DND-41 (cell line): Measurements from ENCODE around the gene MSI2.
A peak's percentile ranks its signal among the peaks of the same experiment; 100 is the strongest.

Source experiments
- ATAC-seq: fragments of 200-7000 bp; cut with Tn5 transposase; 3 replicates; pipeline ENCODE4 v1.9.1; 2021; ENCODE audit warnings: low read depth; ENCODE audit not compliant: insufficient read depth
- DNase-seq: peaks from one replicate; pipeline ENCODE4 v3.0.0-alpha.2; 2020
- H2AFZ ChIP-seq: 2 replicates; pipeline ENCODE4 v1.6.0; 2012; ENCODE audit warnings: low read depth, low read length
- H3K27ac ChIP-seq: 2 replicates; pipeline ENCODE4 v1.5.1; 2012; ENCODE audit warnings: low read length, inconsistent platforms
- H3K27me3 ChIP-seq: fragments of 200-600 bp; sonication (generic); 2 replicates; pipeline ENCODE4 v1.6.0; 2012; ENCODE audit warnings: low read length, mild to moderate bottlenecking, inconsistent platforms; ENCODE audit not compliant: insufficient read depth, poor library complexity
- H3K36me3 ChIP-seq: 2 replicates; pipeline ENCODE4 v1.5.1; 2012; ENCODE audit warnings: low read length, inconsistent platforms; ENCODE audit not compliant: insufficient read depth
- H3K4me1 ChIP-seq: 2 replicates; pipeline ENCODE4 v1.5.1; 2012; ENCODE audit warnings: mild to moderate bottlenecking, low read length; ENCODE audit not compliant: insufficient read depth
- H3K4me2 ChIP-seq: 2 replicates; pipeline ENCODE4 v1.6.0; 2012; ENCODE audit warnings: mild to moderate bottlenecking, moderate library complexity, low read length, inconsistent platforms; ENCODE audit not compliant: insufficient read depth
- H3K4me3 ChIP-seq, 2 experiments: fragments of 200-600 bp in 1 of 2; shearing (Covaris generic) in 1 of 2; 2 replicates each; pipeline ENCODE4 v1.5.1; 2012 to 2016; ENCODE audit warnings: inconsistent platforms in 2 of 2, low read length in 2 of 2, mild to moderate bottlenecking in 2 of 2, low read depth in 1 of 2, moderate library complexity in 1 of 2
- H3K79me2 ChIP-seq: 2 replicates; pipeline ENCODE4 v1.6.0; 2012; ENCODE audit warnings: low read length, inconsistent platforms; ENCODE audit not compliant: insufficient read depth
- H3K9ac ChIP-seq: 2 replicates; pipeline ENCODE4 v1.6.0; 2012; ENCODE audit warnings: low read depth, mild to moderate bottlenecking, inconsistent platforms, low read length, moderate library complexity
- H3K9me3 ChIP-seq: 2 replicates; pipeline ENCODE4 v1.5.1; 2012; ENCODE audit warnings: low read length, moderate library complexity, mild to moderate bottlenecking, inconsistent platforms; ENCODE audit not compliant: insufficient read depth, severe bottlenecking
- H4K20me1 ChIP-seq: 2 replicates; pipeline ENCODE4 v1.6.0; 2012; ENCODE audit warnings: low read length; ENCODE audit not compliant: insufficient read depth
- CTCF ChIP-seq: IDR thresholded peaks from 2 replicates; pipeline ENCODE4 v1.5.1; 2012; ENCODE audit warnings: borderline replicate concordance, low read length, moderate library complexity, mild to moderate bottlenecking; ENCODE audit not compliant: poor library complexity, severe bottlenecking; ENCODE audit errors: extremely low read depth
- EZH2 ChIP-seq: IDR thresholded peaks from 3 replicates; pipeline ENCODE4 v1.6.1; 2012; ENCODE audit warnings: borderline replicate concordance, low read depth, mild to moderate bottlenecking, moderate library complexity, low read length, inconsistent platforms; ENCODE audit not compliant: severe bottlenecking

The MSI2 gene

GRCh38 chr17:57259306-57259705 is 3.0 kb downstream of the MSI2 start:
- H3K79me2 ChIP-seq = peaks cover 76% of the 10 kb centered on the region
- peak overlapping the region; percentile 84 for H3K9ac ChIP-seq
- H3K4me1 ChIP-seq = peaks cover 64% of the 10 kb centered on the region

GRCh38 chr17:57259817-57260216 is 3.5 kb downstream of the MSI2 start:
- Histone ChIP-seq H3K36me3 (peaks cover 71% of the 10 kb centered on the region), H3K4me3 (peak overlapping the region; percentile 81 to 91)

More at GRCh38 chr17:57259306-57259705, 3.0 kb downstream of the MSI2 start:
- Histone ChIP-seq H3K36me3 (peaks cover 66% of the 10 kb centered on the region), H3K27ac (peak overlapping the region; percentile 91), H3K27me3 (no peaks in the 10 kb centered on the region), H2AFZ (no peak overlapping the region), H3K4me3 (peak overlapping the region; percentile 81 to 91), H3K4me2 (peak overlapping the region; percentile 88), H4K20me1 (peaks cover 56% of the 10 kb centered on the region), H3K9me3 (no peaks in the 10 kb centered on the region)
- no peak for DNase-seq
- no peak for ATAC-seq
- TF ChIP-seq EZH2 = no peak
- no peak for TF ChIP-seq CTCF

GRCh38 chr17:57260325-57261083 is 4.2 kb downstream of the MSI2 start:
- H3K27me3 ChIP-seq = no peaks in the 10 kb centered on the region
- H3K4me1 ChIP-seq = peaks cover 75% of the 10 kb centered on the region

More at GRCh38 chr17:57259817-57260216, 3.5 kb downstream of the MSI2 start:
- no peak for DNase-seq
- H2AFZ ChIP-seq = no peak overlapping the region
- H3K4me2 ChIP-seq = peak overlapping the region; percentile 88
- H4K20me1 ChIP-seq = peaks cover 61% of the 10 kb centered on the region
- peak overlapping the region; percentile 84 for H3K9ac ChIP-seq
- no peaks in the 10 kb centered on the region for H3K9me3 ChIP-seq
- peaks cover 69% of the 10 kb centered on the region for H3K4me1 ChIP-seq
- TF ChIP-seq EZH2 (no peak), CTCF (no peak)
- H3K27ac ChIP-seq = peak overlapping the region; percentile 91
- H3K79me2 ChIP-seq = peaks cover 81% of the 10 kb centered on the region
- no peaks in the 10 kb centered on the region for H3K27me3 ChIP-seq
- ATAC-seq = no peak

More at GRCh38 chr17:57260325-57261083, 4.2 kb downstream of the MSI2 start:
- DNase-seq (no peak), ATAC-seq (no peak)
- Histone ChIP-seq H4K20me1 (peaks cover 67% of the 10 kb centered on the region), H3K4me3 (peak overlapping the region; percentile 81 to 91; a peak in 3 of 4 replicates), H3K4me2 (peak overlapping the region; percentile 88), H3K27ac (peak overlapping the region; percentile 91), H3K9me3 (no peaks in the 10 kb centered on the region), H3K79me2 (peaks cover 88% of the 10 kb centered on the region), H2AFZ (no peak overlapping the region), H3K9ac (peak overlapping the region; percentile 84), H3K36me3 (peaks cover 78% of the 10 kb centered on the region)
- no peak for TF ChIP-seq CTCF
- no peak for TF ChIP-seq EZH2
